ENCODE results near the gene TTPAL.
A peak's percentile ranks its signal among the peaks of the same experiment; 100 is the strongest.

The TTPAL gene

GRCh38 chr20:44459271-44459670, 16.4 kb upstream of the TTPAL start:
- TF ChIP-seq CTCF (IDR thresholded peaks at IDR 0.05; ENCODE audit: low read depth, low read length) = no peak

GRCh38 chr20:44460795-44461141, 14.9 kb upstream of the TTPAL start:
- H3K4me3 ChIP-seq (replicated peaks in 1 of 2; ENCODE audit: low read depth in 2 of 2, low read length in 2 of 2) = no peak overlapping the region
- TF ChIP-seq CTCF (IDR thresholded peaks at IDR 0.05; ENCODE audit: low read depth, low read length) = peak; percentile 52
- DNase-seq (ENCODE audit: low read depth in 2 of 2) = peak; percentile 61 to 63

More at GRCh38 chr20:44459271-44459670, 16.4 kb upstream of the TTPAL start:
- no peak for DNase-seq (ENCODE audit: low read depth in 2 of 2)
- no peak overlapping the region for H3K4me3 ChIP-seq (replicated peaks in 1 of 2; ENCODE audit: low read depth in 2 of 2, low read length in 2 of 2)

GRCh38 chr20:44461142-44461802, 14.4 kb upstream of the TTPAL start:
- no peak overlapping the region for H3K4me3 ChIP-seq (replicated peaks in 1 of 2; ENCODE audit: low read depth in 2 of 2, low read length in 2 of 2)
- DNase-seq (ENCODE audit: low read depth in 2 of 2) = no peak
- no peak for TF ChIP-seq CTCF (IDR thresholded peaks at IDR 0.05; ENCODE audit: low read depth, low read length)

GRCh38 chr20:44461803-44462174, 13.9 kb upstream of the TTPAL start:
- no peak for DNase-seq (ENCODE audit: low read depth in 2 of 2)
- TF ChIP-seq CTCF (IDR thresholded peaks at IDR 0.05; ENCODE audit: low read depth, low read length) = no peak
- no peak overlapping the region for H3K4me3 ChIP-seq (replicated peaks in 1 of 2; ENCODE audit: low read depth in 2 of 2, low read length in 2 of 2)

GRCh38 chr20:44463466-44463865, 12.2 kb upstream of the TTPAL start:
- H3K4me3 ChIP-seq (replicated peaks in 1 of 2; ENCODE audit: low read depth in 2 of 2, low read length in 2 of 2) = no peak overlapping the region
- no peak for DNase-seq (ENCODE audit: low read depth in 2 of 2)
- TF ChIP-seq CTCF (IDR thresholded peaks at IDR 0.05; ENCODE audit: low read depth, low read length) = no peak

- no peak overlapping the region for H3K4me3 ChIP-seq (replicated peaks in 1 of 2; ENCODE audit: low read depth in 2 of 2, low read length in 2 of 2)
- DNase-seq (ENCODE audit: low read depth in 2 of 2) = peak in 1 of 2 donors; percentile 25
- TF ChIP-seq CTCF (IDR thresholded peaks at IDR 0.05; ENCODE audit: low read depth, low read length) = no peak
Observed at GRCh38 chr20:44464514-44464913, 11.2 kb upstream of the TTPAL start.

GRCh38 chr20:44465001-44465560, 10.6 kb upstream of the TTPAL start:
- no peak for TF ChIP-seq CTCF (IDR thresholded peaks at IDR 0.05; ENCODE audit: low read depth, low read length)
- no peak for DNase-seq (ENCODE audit: low read depth in 2 of 2)
- no peak overlapping the region for H3K4me3 ChIP-seq (replicated peaks in 1 of 2; ENCODE audit: low read depth in 2 of 2, low read length in 2 of 2)

Data from cardiac fibroblast (primary cell).